ENCODE data around the gene FHOD1. TPM values are rescaled to one million over a fixed set of nuclear protein-coding genes. Genes with fewer than 3 reads are reported as not detected.

The FHOD1 gene
- total and polyA plus RNA-seq, 2 of the 13 experiments (the other 11 are each of a cell fraction or from before 2014, with no cell fraction given), result 20.0 to 20.8 TPM

- TF ChIP-seq, protein P1, sequence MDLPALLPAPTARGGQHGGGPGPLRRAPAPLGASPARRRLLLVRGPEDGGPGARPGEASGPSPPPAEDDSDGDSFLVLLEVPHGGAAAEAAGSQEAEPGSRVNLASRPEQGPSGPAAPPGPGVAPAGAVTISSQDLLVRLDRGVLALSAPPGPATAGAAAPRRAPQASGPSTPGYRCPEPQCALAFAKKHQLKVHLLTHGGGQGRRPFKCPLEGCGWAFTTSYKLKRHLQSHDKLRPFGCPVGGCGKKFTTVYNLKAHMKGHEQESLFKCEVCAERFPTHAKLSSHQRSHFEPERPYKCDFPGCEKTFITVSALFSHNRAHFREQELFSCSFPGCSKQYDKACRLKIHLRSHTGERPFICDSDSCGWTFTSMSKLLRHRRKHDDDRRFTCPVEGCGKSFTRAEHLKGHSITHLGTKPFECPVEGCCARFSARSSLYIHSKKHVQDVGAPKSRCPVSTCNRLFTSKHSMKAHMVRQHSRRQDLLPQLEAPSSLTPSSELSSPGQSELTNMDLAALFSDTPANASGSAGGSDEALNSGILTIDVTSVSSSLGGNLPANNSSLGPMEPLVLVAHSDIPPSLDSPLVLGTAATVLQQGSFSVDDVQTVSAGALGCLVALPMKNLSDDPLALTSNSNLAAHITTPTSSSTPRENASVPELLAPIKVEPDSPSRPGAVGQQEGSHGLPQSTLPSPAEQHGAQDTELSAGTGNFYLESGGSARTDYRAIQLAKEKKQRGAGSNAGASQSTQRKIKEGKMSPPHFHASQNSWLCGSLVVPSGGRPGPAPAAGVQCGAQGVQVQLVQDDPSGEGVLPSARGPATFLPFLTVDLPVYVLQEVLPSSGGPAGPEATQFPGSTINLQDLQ (CRISPR knock-in tag; IDR thresholded peaks at IDR 0.05), result no peak
- no peak for TF ChIP-seq XBP1 (CRISPR knock-in tag; IDR thresholded peaks at IDR 0.05)
- TF ChIP-seq, protein P2, sequence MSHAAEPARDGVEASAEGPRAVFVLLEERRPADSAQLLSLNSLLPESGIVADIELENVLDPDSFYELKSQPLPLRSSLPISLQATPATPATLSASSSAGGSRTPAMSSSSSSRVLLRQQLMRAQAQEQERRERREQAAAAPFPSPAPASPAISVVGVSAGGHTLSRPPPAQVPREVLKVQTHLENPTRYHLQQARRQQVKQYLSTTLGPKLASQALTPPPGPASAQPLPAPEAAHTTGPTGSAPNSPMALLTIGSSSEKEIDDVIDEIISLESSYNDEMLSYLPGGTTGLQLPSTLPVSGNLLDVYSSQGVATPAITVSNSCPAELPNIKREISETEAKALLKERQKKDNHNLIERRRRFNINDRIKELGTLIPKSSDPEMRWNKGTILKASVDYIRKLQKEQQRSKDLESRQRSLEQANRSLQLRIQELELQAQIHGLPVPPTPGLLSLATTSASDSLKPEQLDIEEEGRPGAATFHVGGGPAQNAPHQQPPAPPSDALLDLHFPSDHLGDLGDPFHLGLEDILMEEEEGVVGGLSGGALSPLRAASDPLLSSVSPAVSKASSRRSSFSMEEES (CRISPR knock-in tag; IDR thresholded peaks at IDR 0.05), result no peak; the same call in 1 of the 2 replicates
- TF ChIP-seq TARDBP (CRISPR knock-in tag; IDR thresholded peaks at IDR 0.05), result peak; percentile 88
- peak; percentile 79 for TF ChIP-seq ZNF639 (CRISPR knock-in tag; conservative IDR thresholded peaks at IDR 0.05)
- TF ChIP-seq ZNF274 (CRISPR knock-in tag; IDR thresholded peaks at IDR 0.05), result peak; percentile 82; the same call in 1 of the 2 replicates
- 0 out of 2 replicates have a peak, but pooled peaks have one; percentile 50 for TF ChIP-seq SMYD3 (CRISPR knock-in tag; IDR thresholded peaks at IDR 0.05)
- no peak for TF ChIP-seq SOX13 (IDR thresholded peaks at IDR 0.05)
- TF ChIP-seq SOX13 (CRISPR knock-in tag; conservative IDR thresholded peaks at IDR 0.05 in 1 of 2, IDR thresholded peaks at IDR 0.05 in 1 of 2), result peak in 1 of 2 experiments; percentile 49; a peak in 1 of 4 replicates
- no peak for TF ChIP-seq MEIS1 (CRISPR knock-in tag; IDR thresholded peaks at IDR 0.05; ENCODE audit: borderline replicate concordance)
- TF ChIP-seq, protein P3, sequence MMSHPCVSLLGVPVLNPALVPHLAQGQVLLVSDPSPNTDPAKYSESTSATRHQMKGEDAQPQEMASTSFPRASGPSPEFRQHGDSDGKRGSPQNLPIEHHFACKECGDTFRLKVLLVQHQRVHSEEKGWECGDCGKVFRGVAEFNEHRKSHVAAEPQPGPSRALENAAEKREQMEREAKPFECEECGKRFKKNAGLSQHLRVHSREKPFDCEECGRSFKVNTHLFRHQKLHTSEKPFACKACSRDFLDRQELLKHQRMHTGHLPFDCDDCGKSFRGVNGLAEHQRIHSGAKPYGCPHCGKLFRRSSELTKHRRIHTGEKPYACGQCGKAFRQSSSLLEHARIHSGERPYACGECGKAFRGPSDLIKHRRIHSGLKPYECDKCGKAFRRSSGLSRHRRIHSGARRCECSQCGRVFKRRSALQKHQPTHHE (CRISPR knock-in tag; IDR thresholded peaks at IDR 0.05; ENCODE audit: borderline replicate concordance), result no peak
- no peak for TF ChIP-seq NR2C2 (CRISPR knock-in tag; IDR thresholded peaks at IDR 0.05; ENCODE audit: borderline replicate concordance)
- no peak for TF ChIP-seq GTF3A (CRISPR knock-in tag; conservative IDR thresholded peaks at IDR 0.05)
- TF ChIP-seq FOXM1 (CRISPR knock-in tag; IDR thresholded peaks at IDR 0.05), result no peak
- TF ChIP-seq RXRA (CRISPR knock-in tag; IDR thresholded peaks at IDR 0.05), result peak; percentile 44; the same call in 1 of the 2 replicates
- TF ChIP-seq RARA (CRISPR knock-in tag; IDR thresholded peaks at IDR 0.05), result 0 out of 2 replicates have a peak, but pooled peaks have one; percentile 26
- peak in 1 of 2 experiments; percentile 58; a peak in 2 of 4 replicates for TF ChIP-seq KLF16 (CRISPR knock-in tag; IDR thresholded peaks at IDR 0.05)
- TF ChIP-seq ZNF761 (CRISPR knock-in tag; conservative IDR thresholded peaks at IDR 0.05), result no peak
- TF ChIP-seq GATA4 (IDR thresholded peaks at IDR 0.05; ENCODE audit: borderline replicate concordance, low read depth), result no peak
- no peak for TF ChIP-seq DPF2 (CRISPR knock-in tag; IDR thresholded peaks at IDR 0.05; ENCODE audit: borderline replicate concordance, low read depth)
- no peak for TF ChIP-seq RFX5 (IDR thresholded peaks at IDR 0.05; ENCODE audit: low read depth, low read length)
- TF ChIP-seq MLLT10 (CRISPR knock-in tag; IDR thresholded peaks at IDR 0.05), result no peak
- TF ChIP-seq HDAC1 (CRISPR knock-in tag; IDR thresholded peaks at IDR 0.05), result peak; percentile 96
Observed at GRCh38 chr16:67247192-67248072, at the start of gene FHOD1 (continued).
